Uterus (tissue), 2 donors: ENCODE measurements around the gene SLC6A4.

Source experiments
- POLR2A ChIP-seq, 2 donors: fragments of 450-650 bp; IDR thresholded peaks; one replicate each; pipeline ENCODE4 v1.6.1; 2016; ENCODE audit warnings: antibody characterized with exemption in 2 of 2, mild to moderate bottlenecking in 1 of 2, moderate library complexity in 1 of 2
- TF ChIP-seq, protein P1 (sequence below), 4 experiments: fragments of 200-600 bp in 2 of 4; fragments of 450-650 bp in 2 of 4; sonication (generic) in 2 of 4; IDR thresholded peaks; one replicate each; pipeline ENCODE4 v1.5.1; 2016 to 2019; ENCODE audit warnings: antibody characterized with exemption in 4 of 4, mild to moderate bottlenecking in 2 of 4, moderate library complexity in 1 of 4

- TF ChIP-seq, protein P1, sequence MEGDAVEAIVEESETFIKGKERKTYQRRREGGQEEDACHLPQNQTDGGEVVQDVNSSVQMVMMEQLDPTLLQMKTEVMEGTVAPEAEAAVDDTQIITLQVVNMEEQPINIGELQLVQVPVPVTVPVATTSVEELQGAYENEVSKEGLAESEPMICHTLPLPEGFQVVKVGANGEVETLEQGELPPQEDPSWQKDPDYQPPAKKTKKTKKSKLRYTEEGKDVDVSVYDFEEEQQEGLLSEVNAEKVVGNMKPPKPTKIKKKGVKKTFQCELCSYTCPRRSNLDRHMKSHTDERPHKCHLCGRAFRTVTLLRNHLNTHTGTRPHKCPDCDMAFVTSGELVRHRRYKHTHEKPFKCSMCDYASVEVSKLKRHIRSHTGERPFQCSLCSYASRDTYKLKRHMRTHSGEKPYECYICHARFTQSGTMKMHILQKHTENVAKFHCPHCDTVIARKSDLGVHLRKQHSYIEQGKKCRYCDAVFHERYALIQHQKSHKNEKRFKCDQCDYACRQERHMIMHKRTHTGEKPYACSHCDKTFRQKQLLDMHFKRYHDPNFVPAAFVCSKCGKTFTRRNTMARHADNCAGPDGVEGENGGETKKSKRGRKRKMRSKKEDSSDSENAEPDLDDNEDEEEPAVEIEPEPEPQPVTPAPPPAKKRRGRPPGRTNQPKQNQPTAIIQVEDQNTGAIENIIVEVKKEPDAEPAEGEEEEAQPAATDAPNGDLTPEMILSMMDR (IDR thresholded peaks at IDR 0.05), result no peak
- no peak for TF ChIP-seq POLR2A (IDR thresholded peaks at IDR 0.05)
Observed at GRCh38 chr17:30208214-30208613, 27.3 kb downstream of the SLC6A4 start.
